K562 (cell line): ENCODE measurements around the gene CCDC85B. TPM values are rescaled to one million over a fixed set of nuclear protein-coding genes. Genes with fewer than 3 reads are reported as not detected.
A peak's percentile ranks its signal among the peaks of the same experiment; 100 is the strongest.

Experiments used
- CREB1 ChIP-seq, 2 experiments: sonication (generic) in 1 of 2; formaldehyde crosslinking in 1 of 2; IDR thresholded peaks; 2 replicates each; pipeline versions ENCODE4 v1.6.1 to v1.8.0; 2012 to 2022; ENCODE audit warnings: inconsistent platforms in 1 of 2, mild to moderate bottlenecking in 1 of 2, missing genetic modification reagents in 1 of 2, moderate library complexity in 1 of 2
- FOXJ2 ChIP-seq: fragments of 200-800 bp; sonication (Bioruptor generic); IDR thresholded peaks from 2 replicates; pipeline ENCODE4 v1.6.1; 2016; ENCODE audit warnings: missing genetic modification characterization, missing compliant biosample characterization
- HOMEZ ChIP-seq: fragments of 250-450 bp; sonication (Bioruptor Pico); IDR thresholded peaks from 2 replicates; pipeline ENCODE4 v1.4.0; 2020; ENCODE audit warnings: mild to moderate bottlenecking, moderate library complexity
- MGA ChIP-seq: fragments of 450-650 bp; IDR thresholded peaks from 2 replicates; pipeline ENCODE4 v1.6.1; 2016; ENCODE audit warnings: mild to moderate bottlenecking, moderate library complexity
- PHF20 ChIP-seq: fragments of 450-650 bp; IDR thresholded peaks from 2 replicates; pipeline ENCODE4 v1.6.1; 2018; ENCODE audit not compliant: partially characterized antibody
- SIN3A ChIP-seq, 2 experiments: fragments of 150-350 bp in 1 of 2; IDR thresholded peaks; 2 replicates each; pipeline ENCODE4 v1.6.1; 2011 to 2016; ENCODE audit warnings: borderline replicate concordance in 2 of 2, low read depth in 2 of 2, low read length in 2 of 2, mild to moderate bottlenecking in 2 of 2, moderate library complexity in 2 of 2; ENCODE audit not compliant: control insufficient read depth in 1 of 2
- SMARCA5 ChIP-seq: fragments of 450-650 bp; IDR thresholded peaks from 2 replicates; pipeline ENCODE4 v1.6.1; 2016
- polyA plus RNA-seq, 8 experiments: library from polyadenylated mRNA; depleted of rRNA in 4 of 8; stranded (reverse) in 5 of 8; unstranded in 3 of 8; fragments of >200 nt; fragmentation: Nextera tagmentation in 2 of 8; fragmentation: Illumina TruSeq in 1 of 8; extraction: Ambion mirVana in 2 of 8; extraction: Trizol in 1 of 8; gene quantifications; 2 replicates each; pipeline versions ENCODE4 v1.2.1 to v1.2.3, GENCODE V29; 2011 to 2014; ENCODE audit warnings: inconsistent platforms in 1 of 8, missing spikeins in 1 of 8
- total RNA-seq, 7 experiments: library from RNA; depleted of rRNA in 6 of 7; stranded (reverse); fragments of >200 nt in 6 of 7; fragmentation: Illumina TruSeq in 2 of 7; extraction: Trizol in 2 of 7; gene quantifications; 2 replicates each; pipeline versions ENCODE4 v1.2.1 to v1.2.3, GENCODE V29; 2011 to 2021; ENCODE audit warnings: low replicate concordance in 1 of 7
- TF ChIP-seq, protein P1 (sequence below): fragments of 250-450 bp; sonication (Bioruptor Pico); IDR thresholded peaks from 2 replicates; pipeline ENCODE4 v1.9.0; 2021; ENCODE audit warnings: mild to moderate bottlenecking, inconsistent platforms
- TF ChIP-seq, protein P2 (sequence below), 2 experiments: fragments of 450-650 bp; IDR thresholded peaks; 2 replicates each; pipeline ENCODE4 v1.6.1; 2016

The CCDC85B gene
- total and polyA plus RNA-seq, 9 of the 15 experiments (the other 6 are each of a cell fraction or from before 2014, with no cell fraction given), result 0.14 to 138 (median 6.2) TPM

GRCh38 chr11:65888163-65888814, 2.2 kb upstream of the CCDC85B start, which contains the start of gene FIBP (continued):
- TF ChIP-seq, protein P1, sequence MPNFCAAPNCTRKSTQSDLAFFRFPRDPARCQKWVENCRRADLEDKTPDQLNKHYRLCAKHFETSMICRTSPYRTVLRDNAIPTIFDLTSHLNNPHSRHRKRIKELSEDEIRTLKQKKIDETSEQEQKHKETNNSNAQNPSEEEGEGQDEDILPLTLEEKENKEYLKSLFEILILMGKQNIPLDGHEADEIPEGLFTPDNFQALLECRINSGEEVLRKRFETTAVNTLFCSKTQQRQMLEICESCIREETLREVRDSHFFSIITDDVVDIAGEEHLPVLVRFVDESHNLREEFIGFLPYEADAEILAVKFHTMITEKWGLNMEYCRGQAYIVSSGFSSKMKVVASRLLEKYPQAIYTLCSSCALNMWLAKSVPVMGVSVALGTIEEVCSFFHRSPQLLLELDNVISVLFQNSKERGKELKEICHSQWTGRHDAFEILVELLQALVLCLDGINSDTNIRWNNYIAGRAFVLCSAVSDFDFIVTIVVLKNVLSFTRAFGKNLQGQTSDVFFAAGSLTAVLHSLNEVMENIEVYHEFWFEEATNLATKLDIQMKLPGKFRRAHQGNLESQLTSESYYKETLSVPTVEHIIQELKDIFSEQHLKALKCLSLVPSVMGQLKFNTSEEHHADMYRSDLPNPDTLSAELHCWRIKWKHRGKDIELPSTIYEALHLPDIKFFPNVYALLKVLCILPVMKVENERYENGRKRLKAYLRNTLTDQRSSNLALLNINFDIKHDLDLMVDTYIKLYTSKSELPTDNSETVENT, result peak; percentile 14; the same call in 1 of the 2 replicates
- TF ChIP-seq HOMEZ, result no peak
- no peak for TF ChIP-seq SMARCA5
- TF ChIP-seq, protein P2, sequence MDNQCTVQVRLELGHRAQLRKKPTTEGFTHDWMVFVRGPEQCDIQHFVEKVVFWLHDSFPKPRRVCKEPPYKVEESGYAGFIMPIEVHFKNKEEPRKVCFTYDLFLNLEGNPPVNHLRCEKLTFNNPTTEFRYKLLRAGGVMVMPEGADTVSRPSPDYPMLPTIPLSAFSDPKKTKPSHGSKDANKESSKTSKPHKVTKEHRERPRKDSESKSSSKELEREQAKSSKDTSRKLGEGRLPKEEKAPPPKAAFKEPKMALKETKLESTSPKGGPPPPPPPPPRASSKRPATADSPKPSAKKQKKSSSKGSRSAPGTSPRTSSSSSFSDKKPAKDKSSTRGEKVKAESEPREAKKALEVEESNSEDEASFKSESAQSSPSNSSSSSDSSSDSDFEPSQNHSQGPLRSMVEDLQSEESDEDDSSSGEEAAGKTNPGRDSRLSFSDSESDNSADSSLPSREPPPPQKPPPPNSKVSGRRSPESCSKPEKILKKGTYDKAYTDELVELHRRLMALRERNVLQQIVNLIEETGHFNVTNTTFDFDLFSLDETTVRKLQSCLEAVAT (IDR thresholded peaks at IDR 0.05), result peak in 1 of 2 experiments; percentile 82; a peak in 1 of 4 replicates
- TF ChIP-seq CREB1 (IDR thresholded peaks at IDR 0.05), result peak; percentile 91
- TF ChIP-seq CREB1 (CRISPR knock-in tag; IDR thresholded peaks at IDR 0.05), result peak; percentile 94
- peak; percentile 62 to 85; a peak in 2 of 4 replicates for TF ChIP-seq SIN3A (IDR thresholded peaks at IDR 0.05; ENCODE audit: borderline replicate concordance in 2 of 2, control insufficient read depth in 1 of 2, low read depth in 2 of 2, low read length in 2 of 2)
- TF ChIP-seq PHF20, result peak; percentile 95
- TF ChIP-seq MGA, result peak; percentile 85
- TF ChIP-seq FOXJ2 (tag), result no peak
